WTC11 (cell line): ENCODE data around the gene CDH2. TPM values are rescaled to one million over a fixed set of nuclear protein-coding genes. Genes with fewer than 3 reads are reported as not detected.
A peak's percentile ranks its signal among the peaks of the same experiment; 100 is the strongest.

ENCODE experiments used
- ATAC-seq: fragments of 200-7000 bp; cut with Tn5 transposase; 2 replicates; pipeline ENCODE4 v1.10.0; 2021; ENCODE audit warnings: mild to moderate bottlenecking, moderate library complexity
- Bru-seq: library from RNA; stranded (reverse); fragments of 400-500 nt; gene quantifications from one replicate; lab custom pipeline; 2021; lab: Mats Ljungman, UMichigan
- CTCF ChIA-PET: fragments of 300-600 bp; sonication (Branson Sonifier 250); formaldehyde crosslinking; loops from one replicate; lab custom pipeline; 2021; ENCODE audit warnings: antibody characterized with exemption; lab: Charles Lee
- POLR2A ChIA-PET: fragments of 350-600 bp; sonication (Branson Sonifier 250); formaldehyde crosslinking; loops from one replicate; lab custom pipeline; 2021; ENCODE audit warnings: antibody characterized with exemption; lab: Charles Lee
- DNase-seq: peaks from one replicate; pipeline ENCODE4 v3.0.0; 2021; ENCODE audit warnings: low spot score
- H3K27ac Mint-ChIP-seq: 2 replicates; pipeline ENCODE4 v1.8.0; 2021; ENCODE audit warnings: mixed read lengths
- H3K27me3 Mint-ChIP-seq: 2 replicates; pipeline ENCODE4 v1.8.0; 2021; ENCODE audit warnings: low read depth, mild to moderate bottlenecking, moderate library complexity, mixed read lengths
- H3K36me3 Mint-ChIP-seq: 2 replicates; pipeline ENCODE4 v1.8.0; 2021; ENCODE audit warnings: mixed read lengths
- H3K4me1 Mint-ChIP-seq: 2 replicates; pipeline ENCODE4 v1.8.0; 2022; ENCODE audit warnings: mixed read lengths
- H3K4me3 Mint-ChIP-seq: 2 replicates; pipeline ENCODE4 v1.8.0; 2021; ENCODE audit warnings: mild to moderate bottlenecking, moderate library complexity, mixed read lengths
- H3K9me3 Mint-ChIP-seq: 2 replicates; pipeline ENCODE4 v1.8.0; 2021; ENCODE audit warnings: mixed read lengths
- ARID4B ChIP-seq: sonication (generic); formaldehyde crosslinking; IDR thresholded peaks from 2 replicates; pipeline ENCODE4 v1.8.0; 2023; ENCODE audit warnings: missing genetic modification reagents, mild to moderate bottlenecking, borderline replicate concordance
- E2F5 ChIP-seq: sonication (generic); formaldehyde crosslinking; IDR thresholded peaks from 2 replicates; pipeline ENCODE4 v1.8.1; 2022; ENCODE audit warnings: mild to moderate bottlenecking, moderate library complexity, missing genetic modification reagents
- ETV6 ChIP-seq: sonication (generic); formaldehyde crosslinking; IDR thresholded peaks from 2 replicates; pipeline ENCODE4 v1.8.1; 2022; ENCODE audit warnings: mild to moderate bottlenecking, missing genetic modification reagents
- FOXK1 ChIP-seq: sonication (generic); formaldehyde crosslinking; IDR thresholded peaks from 2 replicates; pipeline ENCODE4 v1.8.0; 2022; ENCODE audit warnings: mild to moderate bottlenecking, moderate library complexity, missing genetic modification reagents
- FOXP1 ChIP-seq: sonication (generic); formaldehyde crosslinking; IDR thresholded peaks from 2 replicates; pipeline ENCODE4 v1.8.0; 2022; ENCODE audit warnings: missing genetic modification reagents, mild to moderate bottlenecking, moderate library complexity, borderline replicate concordance
- HMGA2 ChIP-seq: fragments of 250-450 bp; sonication (Bioruptor Pico); IDR thresholded peaks from 2 replicates; pipeline ENCODE4 v1.4.0; 2021; ENCODE audit warnings: mild to moderate bottlenecking, moderate library complexity
- ZNF219 ChIP-seq: sonication (generic); formaldehyde crosslinking; IDR thresholded peaks from 2 replicates; pipeline ENCODE4 v1.8.0; 2023; ENCODE audit warnings: missing genetic modification reagents, mild to moderate bottlenecking, borderline replicate concordance
- ZNF317 ChIP-seq: sonication (generic); formaldehyde crosslinking; IDR thresholded peaks from 2 replicates; pipeline ENCODE4 v1.8.1; 2023; ENCODE audit warnings: low read depth, mild to moderate bottlenecking, moderate library complexity, missing genetic modification reagents, borderline replicate concordance
- long read RNA-seq, 3 experiments: library from RNA in 1 of 3; library from capped mRNA in 1 of 3; library from polyadenylated mRNA in 1 of 3; unstranded in 2 of 3; stranded (forward) in 1 of 3; transcript quantifications; one replicate each; pipeline ENCODE4 v2.0.0, GENCODE V29; 2021
- total RNA-seq: library from RNA; stranded (reverse); gene quantifications from 3 replicates; pipeline ENCODE4 v1.2.3, GENCODE V29; 2021
- TF ChIP-seq, protein P1 (sequence below): sonication (generic); formaldehyde crosslinking; IDR thresholded peaks from 2 replicates; pipeline ENCODE4 v1.8.0; 2022; ENCODE audit warnings: missing genetic modification reagents
- TF ChIP-seq, protein P2 (sequence below): sonication (generic); formaldehyde crosslinking; IDR thresholded peaks from 2 replicates; pipeline ENCODE4 v1.8.0; 2022; ENCODE audit warnings: mild to moderate bottlenecking, missing genetic modification reagents

The CDH2 gene
- total RNA-seq, result 15.9 to 17.3 TPM (median 16.9 TPM) in 3 replicates
- Bru-seq, nascent RNA, result percentile 56 among the genes with signal in this experiment
- long read RNA-seq, experiment 1, full-length matches to known transcripts, result 64 of 84 reads
- long read RNA-seq, experiment 1, partial matches to known transcripts, result 15 of 84 reads
- long read RNA-seq, experiment 1, other reads (novel, unspliced or antisense), result 5 of 84 reads
- long read RNA-seq, experiment 2, full-length matches to known transcripts, result 7 of 31 reads
- long read RNA-seq, experiment 2, partial matches to known transcripts, result 11 of 31 reads
- long read RNA-seq, experiment 2, other reads (novel, unspliced or antisense), result 13 of 31 reads
- long read RNA-seq, experiment 3, partial matches to known transcripts, result 4 of 4 reads
- long read RNA-seq, experiment 3, other reads (novel, unspliced or antisense), result 0 of 4 reads

- H3K27me3 Mint-ChIP-seq, result peaks cover 42% of the 10 kb centered on the region
- peak within 1 kb of the TSS; percentile 92 for H3K4me3 Mint-ChIP-seq
- H3K36me3 Mint-ChIP-seq, result no peaks in the 10 kb centered on the region
- ChIA-PET CTCF (interaction anchor here (0.5 to 1.2 kb wide), 6 partner anchors 10 to 864 kb away, joined by 3 to 5 read pairs (median 4); no protein-coding TSS in a partner anchor), POLR2A (interaction anchor here (0.6 to 0.7 kb wide), 2 partner anchors 64 to 226 kb away, joined by 3 read pairs; no protein-coding TSS in a partner anchor)
- H3K4me1 Mint-ChIP-seq, result peaks cover 47% of the 10 kb centered on the region
- TF ChIP-seq, protein P1, sequence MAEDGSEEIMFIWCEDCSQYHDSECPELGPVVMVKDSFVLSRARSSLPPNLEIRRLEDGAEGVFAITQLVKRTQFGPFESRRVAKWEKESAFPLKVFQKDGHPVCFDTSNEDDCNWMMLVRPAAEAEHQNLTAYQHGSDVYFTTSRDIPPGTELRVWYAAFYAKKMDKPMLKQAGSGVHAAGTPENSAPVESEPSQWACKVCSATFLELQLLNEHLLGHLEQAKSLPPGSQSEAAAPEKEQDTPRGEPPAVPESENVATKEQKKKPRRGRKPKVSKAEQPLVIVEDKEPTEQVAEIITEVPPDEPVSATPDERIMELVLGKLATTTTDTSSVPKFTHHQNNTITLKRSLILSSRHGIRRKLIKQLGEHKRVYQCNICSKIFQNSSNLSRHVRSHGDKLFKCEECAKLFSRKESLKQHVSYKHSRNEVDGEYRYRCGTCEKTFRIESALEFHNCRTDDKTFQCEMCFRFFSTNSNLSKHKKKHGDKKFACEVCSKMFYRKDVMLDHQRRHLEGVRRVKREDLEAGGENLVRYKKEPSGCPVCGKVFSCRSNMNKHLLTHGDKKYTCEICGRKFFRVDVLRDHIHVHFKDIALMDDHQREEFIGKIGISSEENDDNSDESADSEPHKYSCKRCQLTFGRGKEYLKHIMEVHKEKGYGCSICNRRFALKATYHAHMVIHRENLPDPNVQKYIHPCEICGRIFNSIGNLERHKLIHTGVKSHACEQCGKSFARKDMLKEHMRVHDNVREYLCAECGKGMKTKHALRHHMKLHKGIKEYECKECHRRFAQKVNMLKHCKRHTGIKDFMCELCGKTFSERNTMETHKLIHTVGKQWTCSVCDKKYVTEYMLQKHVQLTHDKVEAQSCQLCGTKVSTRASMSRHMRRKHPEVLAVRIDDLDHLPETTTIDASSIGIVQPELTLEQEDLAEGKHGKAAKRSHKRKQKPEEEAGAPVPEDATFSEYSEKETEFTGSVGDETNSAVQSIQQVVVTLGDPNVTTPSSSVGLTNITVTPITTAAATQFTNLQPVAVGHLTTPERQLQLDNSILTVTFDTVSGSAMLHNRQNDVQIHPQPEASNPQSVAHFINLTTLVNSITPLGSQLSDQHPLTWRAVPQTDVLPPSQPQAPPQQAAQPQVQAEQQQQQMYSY, result peak; percentile 60; the same call in 1 of the 2 replicates
- TF ChIP-seq ZNF317 (no peak), FOXK1 (CRISPR knock-in tag) (peak; percentile 15; the same call in 1 of the 2 replicates), ARID4B (CRISPR knock-in tag) (peak; percentile 50; the same call in 1 of the 2 replicates), ZNF219 (CRISPR knock-in tag) (peak; percentile 31; the same call in 1 of the 2 replicates), E2F5 (CRISPR knock-in tag) (0 out of 2 replicates have a peak, but pooled peaks have one; percentile 2), ETV6 (0 out of 2 replicates have a peak, but pooled peaks have one; percentile 48), FOXP1 (no peak)
- TF ChIP-seq, protein P2, sequence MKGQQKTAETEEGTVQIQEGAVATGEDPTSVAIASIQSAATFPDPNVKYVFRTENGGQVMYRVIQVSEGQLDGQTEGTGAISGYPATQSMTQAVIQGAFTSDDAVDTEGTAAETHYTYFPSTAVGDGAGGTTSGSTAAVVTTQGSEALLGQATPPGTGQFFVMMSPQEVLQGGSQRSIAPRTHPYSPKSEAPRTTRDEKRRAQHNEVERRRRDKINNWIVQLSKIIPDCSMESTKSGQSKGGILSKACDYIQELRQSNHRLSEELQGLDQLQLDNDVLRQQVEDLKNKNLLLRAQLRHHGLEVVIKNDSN, result 0 out of 2 replicates have a peak, but pooled peaks have one; percentile 15
- peak; percentile 75 for DNase-seq
- H3K27ac Mint-ChIP-seq, result no peak within 1 kb of the TSS
- H3K9me3 Mint-ChIP-seq, result no peaks in the 10 kb centered on the region
- peak; percentile 42 for ATAC-seq
Observed at GRCh38 chr18:28176948-28177827, at the start of gene CDH2. TSS of gene CDH2 (minus strand) at chr18:28177130. CDS start at chr18:28177022, 108 bp downstream.

DNA sequence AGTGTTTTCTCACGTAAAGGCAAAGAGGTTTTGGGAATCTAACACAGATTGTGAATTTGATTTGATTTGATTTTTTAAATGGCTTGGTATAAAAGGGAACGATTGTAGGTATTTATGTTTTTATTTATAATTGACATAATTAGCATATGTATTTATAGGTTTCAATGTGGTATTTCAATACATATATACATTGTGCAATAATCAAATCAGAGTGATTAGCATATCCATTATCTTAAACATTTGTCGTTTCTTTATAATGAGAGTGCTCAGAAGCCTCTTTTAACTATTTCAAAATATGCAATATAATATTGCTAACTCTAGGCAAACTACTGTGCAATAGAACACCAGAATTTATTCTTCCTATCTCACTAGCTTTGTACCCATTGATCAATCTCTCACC is 35.1 kb upstream of the CDH2 start:
- DNase-seq (no peak), ATAC-seq (no peak)
- no peak overlapping the region for H3K4me3 Mint-ChIP-seq
- POLR2A ChIA-PET, result no interaction called here
- CTCF ChIA-PET, result no interaction called here
- no peaks in the 10 kb centered on the region for H3K9me3 Mint-ChIP-seq
- H3K4me1 Mint-ChIP-seq, result no peaks in the 10 kb centered on the region
- H3K27me3 Mint-ChIP-seq, result no peaks in the 10 kb centered on the region
- H3K27ac Mint-ChIP-seq, result no peak overlapping the region
- H3K36me3 Mint-ChIP-seq, result no peaks in the 10 kb centered on the region
- no peak for TF ChIP-seq HMGA2
